SH-SY5Y (cell line): Measurements from ENCODE around the gene TRIP13.

ENCODE experiments used
- GATA2 ChIP-seq: IDR thresholded peaks from 2 replicates; pipeline ENCODE4 v1.6.1; 2011; ENCODE audit warnings: mild to moderate bottlenecking, low read depth, low read length
- GATA3 ChIP-seq: IDR thresholded peaks from 2 replicates; pipeline ENCODE4 v1.6.1; 2011; ENCODE audit warnings: low read depth, mild to moderate bottlenecking, low read length, moderate library complexity

Gene TRIP13

DNA sequence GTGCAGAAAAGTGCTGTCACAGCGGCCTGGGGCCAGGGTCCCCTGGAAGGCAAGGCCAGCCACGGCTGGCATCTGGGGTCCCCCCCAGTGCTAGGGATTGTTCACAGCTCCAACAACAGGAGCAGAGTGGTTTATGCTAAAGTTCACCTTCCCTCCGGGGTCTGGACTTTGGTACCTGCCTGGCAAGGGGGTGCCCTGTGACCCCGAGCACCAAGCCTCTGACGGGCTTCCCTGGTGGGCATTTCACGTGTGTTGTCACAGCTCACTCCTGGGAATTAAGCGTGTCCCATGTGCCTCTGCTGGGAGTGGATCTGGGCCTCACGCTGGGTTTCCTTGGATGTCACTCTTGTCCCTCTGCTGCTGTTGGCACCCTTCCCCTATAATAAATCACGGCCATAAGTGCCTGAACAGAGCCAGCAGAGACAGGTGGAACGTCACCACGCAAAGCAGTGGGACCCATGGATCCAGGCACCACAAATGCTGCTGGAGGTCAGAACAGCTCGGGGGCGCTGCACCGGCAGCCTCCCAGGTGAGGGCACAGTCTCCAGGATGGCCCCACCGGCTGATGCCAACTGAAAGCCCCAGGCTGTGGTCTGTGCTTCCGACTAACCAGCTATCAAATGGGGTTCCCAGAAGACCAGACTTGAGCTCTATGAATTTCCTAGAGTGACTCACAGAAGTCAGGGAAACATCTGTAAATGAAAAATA is 24.1 kb upstream of the TRIP13 start:
- no peak for TF ChIP-seq GATA3
- no peak for TF ChIP-seq GATA2

- no peak for TF ChIP-seq GATA3
Observed at GRCh38 chr5:870956-871355, 21.7 kb upstream of the TRIP13 start.

- TF ChIP-seq GATA3, result no peak
- TF ChIP-seq GATA2, result no peak
Observed at GRCh38 chr5:871596-872298, 20.9 kb upstream of the TRIP13 start.

DNA sequence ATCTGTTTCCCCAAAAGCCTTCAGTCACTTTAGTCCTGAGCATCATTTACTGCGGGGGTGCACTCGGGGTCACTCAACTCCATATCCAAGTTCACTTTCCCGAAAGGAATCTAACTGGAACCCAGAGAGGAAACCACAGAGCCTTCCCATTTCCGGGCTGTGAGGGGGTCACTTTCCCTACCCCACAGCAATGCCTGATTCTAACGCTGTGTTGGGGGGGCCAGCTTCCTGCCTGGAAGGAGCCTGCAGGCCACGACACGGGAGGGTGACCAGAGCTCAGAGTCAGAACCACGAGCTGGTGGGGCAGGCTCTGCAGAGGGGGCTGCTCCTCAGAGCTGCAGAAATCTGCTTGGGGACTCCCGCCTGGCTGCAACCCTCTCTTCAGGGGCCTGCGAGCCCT is 20.4 kb upstream of the TRIP13 start:
- no peak for TF ChIP-seq GATA3

- TF ChIP-seq GATA2, result no peak
- TF ChIP-seq GATA3, result no peak
Observed at GRCh38 chr5:873328-873727, 19.4 kb upstream of the TRIP13 start.

DNA sequence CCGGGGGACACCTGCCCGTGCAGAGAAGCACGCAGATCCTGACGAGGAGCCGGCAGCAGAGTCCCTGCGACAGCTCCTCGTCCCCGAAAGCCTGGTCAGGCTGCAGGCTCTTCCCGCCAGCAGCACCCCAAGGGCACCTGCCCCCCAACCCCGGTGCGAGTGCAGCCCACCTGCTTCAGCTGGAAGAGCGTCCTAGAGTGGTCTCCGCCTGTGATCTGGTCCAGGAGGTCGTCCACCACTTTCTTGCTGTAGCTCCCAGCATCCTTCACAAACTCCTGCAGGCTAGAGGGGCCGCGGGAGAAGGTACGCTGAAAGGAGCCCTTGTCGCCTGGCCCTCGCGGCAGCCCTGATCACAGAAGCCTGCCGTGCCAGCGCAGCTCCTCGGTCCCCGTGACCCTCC is 16.8 kb upstream of the TRIP13 start:
- TF ChIP-seq GATA2, result no peak
- no peak for TF ChIP-seq GATA3

DNA sequence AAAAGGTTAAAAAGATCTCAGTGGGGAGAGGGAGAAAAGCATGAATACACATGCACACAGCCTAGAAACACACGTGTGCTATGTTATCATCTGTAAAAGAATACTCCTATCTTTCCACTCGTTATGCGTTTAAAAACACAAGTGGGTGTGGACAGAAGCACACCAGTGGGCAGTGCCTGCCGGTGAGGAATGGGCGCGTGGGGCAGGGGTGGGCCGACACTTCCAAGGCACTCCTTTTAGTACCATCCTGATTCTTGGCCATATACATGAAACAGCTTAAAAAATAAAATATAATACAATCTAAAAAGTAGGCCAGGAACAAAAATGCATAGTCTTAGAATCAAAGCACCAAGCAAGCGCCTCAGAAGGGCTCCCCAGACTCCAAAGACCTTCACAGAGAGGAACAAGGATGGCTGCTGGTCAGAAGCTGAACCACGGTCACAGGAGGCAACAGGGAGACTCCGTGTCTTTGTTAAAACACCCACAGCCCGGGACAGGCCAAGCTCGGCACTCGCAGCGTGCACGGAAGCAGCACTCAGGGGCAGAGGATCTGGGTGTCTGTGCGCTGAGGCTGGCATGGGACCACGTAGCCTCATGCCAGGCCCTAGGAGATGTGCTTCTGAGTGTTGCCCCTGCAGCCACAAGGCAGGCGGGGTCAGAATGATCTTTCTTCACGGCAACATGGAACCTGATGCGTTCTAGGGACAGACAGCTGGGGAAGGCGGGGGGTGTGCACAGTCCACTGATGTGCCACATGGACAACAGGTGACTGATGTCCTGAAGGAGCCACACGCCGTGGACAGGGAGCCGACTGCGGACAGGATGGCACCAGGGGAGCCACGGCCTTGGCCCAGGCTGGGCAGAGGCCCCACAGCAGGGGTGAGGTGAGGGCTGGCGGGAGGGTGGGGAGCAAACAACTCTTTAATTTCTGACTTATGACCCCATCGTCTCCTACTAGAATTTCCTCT is 16.0 kb upstream of the TRIP13 start:
- TF ChIP-seq GATA2 (no peak), GATA3 (no peak)

GRCh38 chr5:878125-878524 is 14.6 kb upstream of the TRIP13 start:
- TF ChIP-seq GATA3 (no peak), GATA2 (no peak)

DNA sequence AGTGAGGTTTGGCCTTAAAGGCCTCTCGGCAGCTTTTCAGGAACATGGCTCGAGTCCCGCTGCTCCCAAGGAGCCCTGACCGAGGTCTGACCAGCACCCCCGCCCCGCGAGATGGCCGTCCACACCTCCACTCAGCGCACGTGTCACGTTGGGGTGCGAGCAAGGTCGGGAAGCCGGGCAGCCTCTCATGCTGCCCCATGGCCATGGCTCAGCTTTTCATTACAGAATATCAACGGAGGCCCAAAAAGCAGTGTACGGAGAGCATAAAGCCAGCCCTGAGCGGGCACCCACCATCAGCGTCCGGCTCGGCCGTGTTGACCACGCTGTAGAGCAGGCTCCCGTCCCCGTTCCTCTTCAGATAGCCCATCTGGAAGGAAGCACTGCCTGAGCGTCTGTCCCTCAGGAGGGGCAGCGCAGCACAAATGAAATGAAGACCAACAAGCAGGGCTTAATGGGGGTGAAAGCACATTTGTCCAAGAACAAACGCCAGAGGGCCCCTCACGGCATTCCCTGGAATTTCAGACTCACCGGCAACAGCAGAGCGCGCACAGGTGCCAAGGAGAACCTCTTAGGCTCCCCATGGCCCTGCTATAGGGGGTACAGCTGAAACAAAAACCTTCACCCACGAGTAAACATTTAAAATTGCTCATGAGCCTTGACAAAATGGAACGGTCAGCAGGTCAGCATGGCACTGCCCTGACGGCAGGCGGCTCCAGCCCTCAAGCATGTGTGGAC is 11.7 kb upstream of the TRIP13 start:
- no peak for TF ChIP-seq GATA2
- no peak for TF ChIP-seq GATA3

DNA sequence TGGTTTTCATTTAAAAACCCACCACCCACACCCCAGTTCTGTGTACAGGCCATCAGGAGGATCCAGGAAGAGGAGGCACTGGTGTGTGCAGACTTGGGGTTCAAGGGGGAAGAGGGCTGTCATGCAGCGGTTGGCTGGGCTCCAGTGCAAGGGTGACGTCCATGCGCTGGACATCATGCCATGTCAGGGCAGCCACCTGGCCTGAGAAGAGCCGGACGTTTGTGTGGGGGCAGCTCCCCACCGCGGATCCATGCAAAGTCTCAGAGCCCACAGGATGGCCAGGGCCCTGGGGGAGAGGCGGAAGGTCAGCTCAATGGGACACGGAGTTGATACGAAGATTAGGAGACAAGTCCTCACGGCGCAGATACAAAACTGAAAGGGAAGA is 11.1 kb upstream of the TRIP13 start:
- TF ChIP-seq GATA2 (no peak), GATA3 (no peak)

DNA sequence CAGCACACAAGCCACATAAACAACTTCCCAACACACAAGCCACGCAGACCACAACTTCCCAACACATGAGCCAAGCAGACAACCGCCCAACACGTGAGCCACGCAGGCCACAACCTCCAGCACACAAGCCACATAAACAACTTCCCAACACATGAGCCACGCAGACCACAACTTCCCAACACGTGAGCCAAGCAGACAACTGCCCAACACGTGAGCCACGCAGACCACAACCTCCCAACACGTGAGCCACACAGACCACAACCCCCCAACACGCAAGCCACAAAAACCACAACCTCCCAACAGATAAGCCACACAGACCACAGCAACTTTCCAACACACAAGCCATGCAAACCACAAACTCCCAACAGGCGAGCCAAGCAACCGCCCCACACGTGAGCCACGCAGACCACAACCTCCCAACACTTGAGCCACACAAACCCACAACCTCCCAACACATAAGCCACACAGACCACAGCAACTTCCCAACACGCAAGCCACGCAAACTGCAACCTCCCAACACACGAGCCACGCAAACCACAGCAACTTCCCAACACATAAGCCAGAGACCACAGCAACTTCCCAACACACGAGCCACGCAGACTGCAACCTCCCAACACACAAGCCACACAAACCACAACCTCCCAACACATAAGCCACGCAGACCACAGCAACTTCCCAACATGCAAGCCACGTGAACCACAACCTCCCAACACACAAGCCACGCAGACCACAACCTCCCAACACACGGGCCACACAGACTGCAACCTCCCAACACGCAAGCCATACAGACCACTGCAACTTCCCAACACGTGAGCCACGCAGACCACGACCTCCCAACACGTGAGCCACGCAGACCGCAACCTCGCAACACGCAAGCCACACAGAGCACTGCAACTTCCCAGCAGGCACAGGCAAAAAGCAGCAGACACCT is 10.2 kb upstream of the TRIP13 start:
- TF ChIP-seq GATA2, result no peak
- TF ChIP-seq GATA3, result no peak

DNA sequence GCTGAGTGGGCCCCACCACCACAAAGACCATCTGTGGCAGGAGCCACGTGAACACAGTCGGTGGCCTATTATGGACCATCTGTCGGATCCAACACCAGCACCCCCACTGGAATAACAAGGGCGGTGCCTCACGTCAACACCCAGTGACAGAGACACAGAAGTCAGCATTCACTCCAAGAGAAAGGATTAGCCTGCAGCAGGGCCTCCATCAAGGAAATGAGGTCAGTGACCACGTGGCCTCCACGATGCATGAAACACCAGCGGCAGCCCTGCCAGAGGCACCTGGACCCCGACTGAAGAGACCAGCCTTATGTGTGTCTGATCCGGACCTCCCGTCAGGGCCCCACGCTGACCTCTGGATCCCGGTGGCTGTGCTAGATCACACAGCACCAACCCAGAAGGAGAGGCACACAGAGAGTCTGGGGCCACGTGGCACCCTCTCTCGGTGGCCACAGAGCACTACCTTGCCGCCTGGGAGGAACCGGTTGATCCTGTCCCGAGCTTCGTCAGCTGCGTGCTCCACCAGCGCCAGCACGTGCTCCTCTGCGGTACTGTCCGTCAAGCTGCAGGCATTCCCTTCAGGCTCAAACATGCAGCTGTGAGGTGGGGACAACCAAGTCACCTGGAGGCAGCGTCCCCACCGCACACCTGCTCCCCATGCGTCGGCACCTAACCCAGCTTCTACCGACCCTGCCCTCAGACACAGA is 9.1 kb upstream of the TRIP13 start:
- TF ChIP-seq GATA2 (no peak), GATA3 (no peak)
